Lower leg skin (tissue), 3 donors: ENCODE results near the gene SPCS2.

Source experiments
- CTCF ChIP-seq, 3 donors: fragments of 450-650 bp; IDR thresholded peaks; one replicate each; pipeline ENCODE4 v1.5.1; 2016; ENCODE audit warnings: antibody characterized with exemption in 3 of 3, mild to moderate bottlenecking in 3 of 3, moderate library complexity in 2 of 3
- POLR2A ChIP-seq, 2 donors: fragments of 450-650 bp; IDR thresholded peaks; one replicate each; pipeline ENCODE4 v1.6.1; 2016 to 2017; ENCODE audit warnings: antibody characterized with exemption in 2 of 2, mild to moderate bottlenecking in 1 of 2, moderate library complexity in 1 of 2

GRCh38 chr11:75000975-75001354, 51.9 kb downstream of the SPCS2 start:
- no peak for TF ChIP-seq CTCF (IDR thresholded peaks at IDR 0.05)
- TF ChIP-seq POLR2A (IDR thresholded peaks at IDR 0.05) = no peak
